ACHN (cell line): ENCODE measurements around the gene GINS2.

Experiments
- DNase-seq: peaks from one replicate; pipeline ENCODE4 v3.0.0-alpha.2; 2015
- in situ Hi-C: cut with HindIII; loops from 2 replicates; pipeline ENCODE4 v1.10.0; 2017; ENCODE audit warnings: low sequenced_read_pairs, low pct_ligation_motif_present, low pct_unique_long_range_greater_than_20kb

Gene GINS2

DNA sequence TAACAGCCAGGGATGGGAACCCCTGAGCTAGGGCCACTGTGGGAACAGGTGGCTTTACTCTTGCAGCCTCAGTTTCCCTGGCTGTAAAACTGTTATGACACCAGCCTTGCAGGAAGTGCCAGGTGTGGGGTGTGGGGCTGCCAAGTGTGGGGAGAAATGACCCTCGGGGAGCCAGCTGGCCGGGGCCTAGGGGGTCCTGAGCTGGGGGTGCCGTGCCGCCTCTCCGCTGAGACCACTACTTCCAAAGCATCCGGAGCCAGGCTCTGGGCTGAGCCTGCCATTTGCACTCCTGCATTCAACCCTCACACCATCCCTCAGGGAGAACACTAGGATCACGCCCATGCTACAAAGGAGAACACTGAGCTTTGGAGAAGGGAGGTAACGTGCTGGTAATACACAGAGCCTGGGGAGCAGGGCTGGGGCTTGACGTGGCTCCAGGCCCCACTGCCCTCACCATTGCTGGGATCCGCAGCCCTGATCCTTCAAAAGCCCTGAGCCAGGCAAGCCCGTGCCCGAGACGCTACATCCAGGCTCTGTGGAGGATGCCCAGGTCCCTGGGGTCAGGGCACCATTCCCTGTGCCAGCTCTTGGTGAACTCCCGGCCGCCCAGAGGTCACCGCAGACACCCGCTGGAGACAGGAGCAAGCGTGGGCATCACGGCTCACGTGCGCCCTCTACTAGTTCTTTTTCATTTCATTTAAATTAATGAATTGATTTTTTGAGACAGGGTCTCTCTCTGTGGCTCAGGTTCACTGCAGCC, 28.8 kb upstream of the GINS2 start:
- peak; percentile 72 for DNase-seq
- in situ Hi-C loops: no loop called here

DNA sequence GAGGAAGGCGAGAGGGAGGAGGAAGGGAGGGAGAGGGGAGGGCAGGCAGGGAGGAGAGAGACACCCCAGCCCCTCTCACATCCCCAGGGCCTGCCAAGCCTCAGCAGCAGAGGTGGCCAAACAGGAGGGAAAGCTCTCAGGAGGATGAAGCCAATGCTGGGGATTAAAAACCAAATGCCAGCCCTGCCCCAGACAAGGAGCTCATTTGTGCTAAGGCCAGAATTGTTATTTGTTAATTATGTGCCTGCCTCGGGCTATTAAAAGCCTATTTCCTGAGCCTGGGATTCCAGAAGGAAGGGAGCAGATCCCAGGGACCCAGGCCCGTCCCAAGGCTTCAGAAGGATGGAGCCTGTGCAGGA, 27.9 kb upstream of the GINS2 start:
- DNase-seq: no peak
- in situ Hi-C loops: no loop called here

DNA sequence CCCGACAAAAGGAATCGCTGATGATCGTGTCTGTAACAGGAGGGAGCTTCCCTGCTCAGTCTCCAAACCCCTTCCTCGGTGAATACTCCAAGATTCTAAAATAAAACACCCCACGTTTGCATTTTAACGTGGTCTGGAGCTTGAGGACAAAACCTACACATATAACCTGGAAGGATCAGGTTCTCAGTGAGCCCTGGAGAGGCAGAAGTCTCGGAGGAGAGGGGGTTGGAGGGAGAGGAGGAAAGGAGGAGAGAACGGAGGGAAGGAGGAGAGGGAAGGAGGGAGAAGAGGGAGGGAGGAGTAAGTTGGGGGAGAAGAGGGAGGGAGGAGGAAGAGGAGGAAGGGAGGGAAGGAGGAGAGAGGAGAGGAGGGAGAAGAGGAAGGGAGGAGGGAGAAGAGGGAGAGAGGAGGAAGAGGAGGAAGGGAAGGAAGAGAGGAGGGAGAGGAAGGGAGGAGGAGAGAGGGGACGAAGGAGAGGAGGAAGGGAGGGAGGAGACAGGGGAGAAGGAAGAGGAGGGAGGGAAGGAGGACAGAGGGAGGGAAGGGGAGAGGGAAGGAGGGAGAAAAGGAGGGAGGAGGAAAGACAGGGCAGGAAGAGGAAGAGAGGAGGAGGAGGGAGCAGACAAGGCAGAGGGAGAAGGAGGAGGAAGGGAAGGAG, 27.4 kb upstream of the GINS2 start:
- in situ Hi-C loops: no loop called here

DNA sequence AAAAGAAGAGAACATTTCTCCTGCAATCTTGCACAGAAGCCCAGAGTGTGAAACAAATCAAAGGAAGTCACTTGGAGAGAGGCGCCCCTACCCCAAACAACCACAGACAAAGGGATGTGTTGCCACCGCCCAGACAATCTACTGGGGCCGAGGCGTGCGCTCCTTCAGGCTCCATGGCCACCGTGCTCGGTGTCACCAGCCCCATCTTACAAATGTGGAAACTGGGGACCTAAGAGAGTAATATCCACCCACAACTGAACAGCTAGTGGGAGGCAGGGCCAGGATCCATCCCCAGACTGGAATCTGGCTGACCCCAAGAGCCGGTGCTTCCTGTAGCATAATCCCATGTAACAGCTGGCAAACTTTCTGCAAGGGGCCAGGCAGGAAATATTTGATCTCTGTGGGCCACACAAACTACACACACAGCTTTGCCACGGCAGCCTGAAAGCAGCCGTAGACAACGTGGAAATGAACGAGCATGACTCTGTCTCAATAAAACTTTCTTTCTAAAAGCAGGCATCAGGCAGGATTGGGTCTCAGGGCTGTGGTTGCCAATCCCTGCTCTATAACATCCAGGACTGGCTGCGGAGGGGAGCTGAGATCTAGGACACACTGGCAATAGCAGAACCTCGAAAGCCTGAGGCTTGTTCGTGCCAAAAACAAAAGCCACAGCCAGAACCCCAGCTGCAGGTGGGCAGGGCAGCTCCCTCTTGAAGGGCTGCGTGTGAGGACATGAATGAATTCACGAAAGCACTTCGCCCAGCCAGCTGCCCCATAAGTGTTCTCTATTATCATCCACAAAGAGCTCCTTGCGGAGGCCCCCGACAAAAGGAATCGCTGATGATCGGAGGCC, 26.6 kb upstream of the GINS2 start:
- DNase-seq: no peak
- in situ Hi-C loops: no loop called here

More for the DNA sequence above, 27.4 kb upstream of the GINS2 start:
- DNase-seq: no peak

DNA sequence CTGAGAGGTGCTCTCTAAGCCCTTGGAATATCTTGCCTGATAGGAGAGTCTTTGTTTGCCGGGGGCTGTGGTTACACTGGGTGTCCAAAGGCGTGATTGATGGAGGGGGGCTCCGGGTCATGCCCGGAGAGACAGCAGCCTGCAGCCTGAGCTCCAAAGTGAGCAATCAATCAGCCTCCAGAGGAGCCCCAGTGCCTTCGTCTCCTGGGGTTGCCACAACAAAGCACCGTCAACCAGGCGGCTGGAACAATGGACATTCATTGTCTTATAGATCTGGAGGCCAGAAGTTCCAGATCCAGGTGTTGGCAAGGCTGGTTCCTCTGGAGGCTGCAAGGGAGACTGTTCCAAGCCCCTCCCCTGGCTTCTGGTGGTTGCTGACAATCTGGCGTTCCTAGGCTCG, 24.0 kb upstream of the GINS2 start:
- in situ Hi-C loops: no loop called here
- no peak for DNase-seq

DNA sequence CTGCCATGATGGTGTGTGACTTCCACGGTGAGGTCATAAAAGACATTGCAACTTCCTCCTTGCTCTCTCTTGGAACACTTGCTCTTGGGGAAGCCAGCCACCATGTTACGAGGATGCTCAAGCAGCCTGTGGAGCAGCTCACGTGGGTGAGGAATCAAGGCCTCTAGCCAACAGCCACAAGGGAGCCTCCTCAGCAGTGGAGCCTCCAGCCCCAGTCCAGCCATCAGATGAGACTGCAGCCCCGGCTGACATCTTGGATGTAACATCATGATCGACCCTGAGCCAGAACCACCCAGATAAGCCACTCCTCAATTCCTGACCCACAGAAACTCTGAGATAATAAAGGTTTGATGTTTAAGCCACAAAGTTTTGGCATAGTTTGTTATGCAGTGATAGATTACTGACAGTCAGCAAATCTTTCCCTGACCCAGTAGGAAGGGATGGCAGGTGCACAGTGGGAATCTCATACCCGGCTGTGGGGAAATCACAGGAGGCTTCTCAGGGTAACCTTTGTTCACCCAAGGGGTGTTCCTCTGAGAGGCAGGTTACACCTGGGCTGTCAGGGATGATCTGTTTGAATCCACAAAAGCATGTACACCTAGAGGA, 23.3 kb upstream of the GINS2 start:
- in situ Hi-C loops: no loop called here
- no peak for DNase-seq

DNA sequence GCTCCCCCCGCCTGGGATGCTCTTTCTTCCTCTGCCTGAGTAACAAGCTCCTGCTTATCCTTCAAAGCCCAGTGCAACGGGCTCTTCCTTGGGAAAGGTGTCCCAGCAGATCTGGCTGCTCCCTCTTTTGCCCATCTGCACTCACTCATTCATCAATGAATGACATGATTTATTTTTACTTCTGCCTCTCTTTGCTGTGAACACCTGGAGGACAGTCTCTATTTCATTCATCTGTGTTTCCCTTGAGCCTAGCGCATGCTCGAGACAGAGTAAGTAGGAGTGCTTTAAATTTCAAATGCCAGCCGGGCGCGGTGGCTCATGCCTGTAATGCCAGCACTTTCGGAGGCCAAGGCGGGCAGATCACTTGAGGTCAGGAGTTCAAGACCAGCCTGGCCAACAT, 22.0 kb upstream of the GINS2 start:
- in situ Hi-C loops: no loop called here
- DNase-seq: no peak

DNA sequence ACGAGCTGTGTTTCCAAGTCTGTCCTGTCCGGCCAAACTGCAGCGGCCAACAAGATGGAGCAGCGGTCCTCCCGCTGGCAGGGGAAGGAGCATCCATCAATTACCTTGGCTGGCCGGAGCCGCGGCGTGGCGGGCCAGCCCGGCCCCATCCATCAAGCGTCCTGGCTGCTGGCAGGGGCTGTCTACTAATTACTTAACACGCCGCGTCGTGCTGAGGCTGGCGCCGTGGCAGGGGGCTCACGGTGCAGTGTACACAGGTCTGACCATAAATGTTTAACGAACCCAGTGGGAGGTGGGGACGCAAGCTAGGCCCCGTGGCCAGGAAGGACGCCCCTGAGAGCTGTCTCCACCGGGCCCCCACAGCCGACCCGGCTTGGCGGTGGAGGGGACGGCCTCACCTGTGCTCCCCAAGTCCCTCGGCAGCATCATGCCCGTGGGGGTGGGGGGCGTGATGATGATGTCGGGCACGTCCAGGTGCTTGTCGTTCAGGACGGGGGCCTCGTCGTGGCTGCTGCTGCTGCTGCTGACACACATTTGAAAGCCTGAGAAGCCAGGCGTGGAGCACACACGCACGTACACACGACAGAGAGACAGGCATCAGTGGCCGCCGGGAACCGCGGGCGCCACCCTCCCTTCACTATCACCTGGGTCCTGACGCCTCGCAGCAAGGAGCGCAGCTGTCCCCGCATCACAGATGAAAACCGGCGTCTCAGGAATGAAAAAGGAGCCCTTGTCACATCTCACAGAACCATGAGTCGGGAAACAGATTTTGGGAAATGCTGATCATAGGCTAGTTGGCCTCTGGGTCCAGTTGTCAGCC, 21.2 kb upstream of the GINS2 start:
- in situ Hi-C loops: no loop called here
- DNase-seq: no peak

DNA sequence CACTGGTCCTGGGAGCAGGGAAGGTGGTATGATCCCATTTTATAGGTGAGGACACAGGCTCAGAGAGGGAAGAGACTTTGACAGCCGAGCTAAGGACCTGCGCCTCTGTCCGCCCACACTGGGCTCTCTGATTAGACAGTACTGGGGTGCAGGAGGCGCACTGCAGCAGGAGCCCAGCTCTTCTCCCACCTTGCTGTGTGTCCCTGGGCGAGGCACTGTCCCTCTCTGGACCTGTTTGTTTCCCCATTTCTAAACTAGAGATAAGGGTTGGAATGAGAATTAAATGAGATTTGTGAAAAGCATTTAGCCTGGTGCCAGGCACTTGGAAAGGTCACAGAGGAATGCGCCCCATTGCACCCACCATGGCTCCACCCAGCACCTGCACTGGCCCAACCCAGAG, 19.6 kb upstream of the GINS2 start:
- in situ Hi-C loops: no loop called here
- no peak for DNase-seq

DNA sequence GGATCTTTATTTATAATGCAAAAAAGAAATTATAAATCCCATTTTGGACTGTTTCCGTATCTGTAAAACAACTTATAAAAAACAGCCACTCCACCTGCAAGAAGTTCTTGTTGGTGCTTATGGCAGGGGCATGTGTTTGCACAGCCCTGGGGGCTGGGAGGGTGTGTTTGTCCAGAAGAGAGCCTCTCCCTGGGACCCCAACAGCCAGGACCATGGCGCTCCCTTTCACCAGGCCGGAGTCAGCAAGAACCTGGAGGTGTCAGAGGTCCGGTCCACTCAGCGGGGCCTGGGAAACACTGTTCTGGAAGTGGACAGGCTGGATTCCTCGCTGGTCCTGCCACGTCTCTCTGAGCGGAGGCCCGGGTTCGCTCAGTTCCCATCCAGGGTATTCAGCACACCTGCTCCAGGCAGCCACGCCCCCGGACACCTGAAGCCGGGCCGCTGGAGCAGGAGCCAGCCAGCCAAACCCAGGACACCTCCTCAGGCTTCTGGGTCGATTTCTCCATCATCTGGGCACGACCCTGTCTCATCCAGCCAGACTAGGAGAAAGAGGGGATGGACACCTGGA, 18.9 kb upstream of the GINS2 start:
- in situ Hi-C loops: no loop called here
- no peak for DNase-seq

DNA sequence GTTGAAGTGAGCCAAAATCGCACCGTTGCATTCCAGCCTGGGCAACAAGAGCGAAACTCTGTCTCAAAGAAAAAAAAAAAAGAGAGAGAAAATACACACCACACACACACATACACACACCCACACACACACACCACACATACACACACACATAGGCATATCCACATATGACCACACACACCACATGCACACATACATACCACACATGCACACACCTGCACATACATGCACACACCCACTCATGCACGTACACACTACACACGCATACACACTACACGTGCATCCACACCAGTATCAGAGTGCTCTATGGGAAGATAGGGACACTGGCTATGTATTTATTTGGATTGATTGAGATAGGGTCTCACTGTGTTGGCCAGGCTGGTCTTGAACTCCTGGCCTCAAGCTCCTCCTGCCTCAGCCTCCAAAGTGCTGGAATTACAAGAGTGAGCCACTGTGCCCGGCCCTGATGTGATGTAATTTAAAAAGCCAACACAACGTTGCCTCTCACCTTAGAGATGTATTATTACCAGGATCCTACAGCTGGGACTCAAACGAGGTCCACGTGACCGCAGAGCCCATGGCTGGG, 17.8 kb upstream of the GINS2 start:
- DNase-seq: no peak
- in situ Hi-C loops: no loop called here

DNA sequence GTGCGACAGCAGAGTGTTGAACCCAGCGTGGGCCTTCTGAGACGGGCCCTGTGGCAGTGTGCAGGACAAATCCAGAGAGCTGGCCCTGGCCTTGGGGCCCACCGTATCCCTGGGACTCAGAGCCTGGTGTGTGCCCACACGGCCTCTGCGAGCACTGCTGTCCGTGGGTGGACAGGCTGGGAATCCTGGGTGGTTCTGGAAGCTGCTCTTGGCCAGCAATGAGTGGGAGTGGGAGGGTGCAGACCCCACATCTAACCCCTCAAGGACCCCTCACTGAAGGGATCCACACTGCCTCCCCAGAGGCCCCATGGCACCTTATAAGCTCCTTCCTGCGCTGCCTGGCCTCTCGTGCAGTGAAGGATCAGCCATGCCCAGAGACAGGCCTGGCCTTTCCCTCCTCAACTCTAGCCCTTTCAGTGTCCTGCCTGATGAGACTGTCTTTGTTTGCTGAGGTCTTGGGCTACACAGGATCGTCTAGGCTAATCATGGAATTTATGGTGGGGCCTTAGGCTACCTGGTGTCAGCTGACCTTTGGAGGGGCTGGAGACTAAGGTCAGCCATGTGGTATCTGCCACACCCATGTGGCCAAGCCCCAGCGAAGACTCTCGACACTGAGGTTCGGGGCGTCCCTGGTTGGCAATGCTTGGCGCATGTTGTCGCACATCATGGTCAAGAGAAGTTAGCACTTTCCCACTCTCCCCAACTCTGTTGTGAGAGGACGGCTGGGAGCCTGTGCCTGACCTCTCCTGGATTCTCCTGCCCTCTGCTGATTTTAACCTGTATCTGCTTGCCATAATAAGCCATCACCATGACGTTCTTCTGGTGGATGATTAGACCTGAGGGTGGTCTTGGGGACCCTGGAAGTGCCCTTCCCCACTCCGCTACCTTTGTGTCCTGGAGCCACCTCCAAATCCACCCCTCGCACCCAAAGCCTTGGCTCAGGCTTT, 16.4 kb upstream of the GINS2 start:
- in situ Hi-C loops: no loop called here
- DNase-seq: no peak

DNA sequence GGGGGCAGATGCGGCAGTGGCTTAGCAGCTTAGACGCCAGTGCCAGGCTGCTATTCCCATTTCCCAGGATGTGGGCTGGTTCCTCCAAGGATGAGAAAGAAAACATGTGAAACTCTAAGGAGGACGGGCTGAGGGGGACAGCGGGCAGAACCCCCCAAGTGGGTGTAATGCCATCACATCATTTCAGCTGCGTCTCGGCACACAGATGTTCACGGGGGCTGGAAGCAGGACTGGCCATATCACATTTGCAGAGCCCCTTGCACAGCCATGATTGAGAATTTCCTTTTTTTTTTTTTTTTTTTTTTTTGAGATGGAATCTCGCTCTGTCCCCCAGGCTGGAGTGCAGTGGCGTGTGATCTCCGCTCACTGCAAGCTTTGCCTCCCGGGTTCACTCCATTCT, 15.3 kb upstream of the GINS2 start:
- no peak for DNase-seq
- in situ Hi-C loops: no loop called here

DNA sequence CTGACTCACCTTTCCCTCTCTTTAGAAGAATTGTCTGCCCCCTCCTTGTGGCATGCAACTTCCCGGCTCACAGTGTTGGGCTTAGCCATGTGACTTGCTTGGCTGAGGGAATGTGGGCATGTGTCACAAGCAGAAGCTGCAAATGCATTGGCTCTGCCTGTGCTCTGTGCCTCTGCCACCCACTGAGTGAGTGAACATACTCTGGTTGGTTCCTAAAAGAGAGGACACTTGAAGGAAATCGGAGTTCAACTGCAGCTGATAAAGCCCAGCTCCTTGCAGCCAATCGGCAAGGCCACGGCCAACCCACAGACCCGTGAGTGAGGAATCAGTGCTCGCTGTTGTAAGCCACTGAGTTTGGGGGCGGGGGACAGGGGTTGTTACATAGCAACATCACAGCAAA, 10.9 kb upstream of the GINS2 start:
- DNase-seq: peak; percentile 70

DNA sequence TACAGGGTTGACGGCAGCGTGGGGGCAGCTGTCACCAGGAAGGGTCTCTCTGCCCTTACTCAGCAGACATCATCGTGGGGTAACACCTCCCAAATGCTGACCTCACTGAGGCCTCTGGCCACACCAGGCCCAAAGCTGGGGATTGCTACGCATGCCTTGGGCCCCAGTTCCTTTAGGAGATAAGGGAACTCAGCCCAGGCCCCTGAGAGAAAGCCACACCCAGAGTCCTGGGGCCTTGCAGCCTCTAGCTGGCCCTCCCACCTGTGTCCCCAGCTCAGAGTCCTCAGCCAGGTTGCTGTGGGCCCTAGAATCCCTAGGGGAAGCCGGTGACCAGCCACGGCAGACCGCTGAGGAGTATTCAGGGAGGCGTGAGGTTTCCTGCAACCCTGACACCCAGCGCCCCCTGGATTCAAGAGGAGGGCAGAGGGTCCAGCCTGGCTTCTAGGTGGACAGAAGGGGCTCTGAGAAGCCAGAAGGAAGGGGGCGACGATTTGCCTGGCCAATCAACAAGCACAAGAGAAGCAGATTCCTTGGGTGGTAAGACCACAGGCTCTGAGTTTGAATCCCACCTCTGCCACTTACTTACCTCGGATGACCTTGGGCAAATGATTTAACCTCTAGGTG, 10.3 kb upstream of the GINS2 start:
- in situ Hi-C loops: no loop called here
- DNase-seq: no peak

More for the DNA sequence above, 10.9 kb upstream of the GINS2 start:
- in situ Hi-C loops: no loop called here

DNA sequence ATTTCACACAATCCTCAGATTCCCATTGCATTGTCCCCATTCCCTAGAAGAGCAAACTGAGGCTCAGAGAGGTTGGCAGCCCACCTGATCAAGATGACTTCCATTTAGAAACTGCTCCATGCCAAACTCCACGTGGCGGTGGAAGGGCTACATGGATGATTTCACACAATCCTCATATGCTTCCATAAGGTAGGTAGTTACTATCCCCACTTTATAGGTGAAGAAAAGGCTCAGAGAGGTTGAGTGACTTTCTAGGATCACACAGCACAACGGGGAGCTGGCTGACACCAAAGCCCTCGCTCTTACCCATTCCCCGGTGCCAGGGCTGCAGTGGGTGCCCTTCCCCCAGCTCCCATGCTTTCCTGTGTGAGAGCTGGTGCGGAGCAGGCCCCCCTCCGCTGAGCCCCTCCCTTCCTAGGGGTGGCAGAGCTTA, 9.7 kb upstream of the GINS2 start:
- no peak for DNase-seq
- in situ Hi-C loops: no loop called here
